Astrocyte (in vitro differentiated cells and primary cell): Measurements from ENCODE around the gene CCT6A.

Experiments used
- CTCF ChIP-seq: IDR thresholded peaks from 2 replicates; pipeline ENCODE4 v1.5.1; 2011; ENCODE audit warnings: low read depth, mild to moderate bottlenecking, inconsistent platforms, low read length, moderate library complexity; ENCODE audit not compliant: insufficient read depth
- EZH2 ChIP-seq: IDR thresholded peaks from 2 replicates; pipeline ENCODE4 v1.6.1; 2012; ENCODE audit warnings: mild to moderate bottlenecking, low read length, inconsistent platforms; ENCODE audit not compliant: insufficient read depth

DNA sequence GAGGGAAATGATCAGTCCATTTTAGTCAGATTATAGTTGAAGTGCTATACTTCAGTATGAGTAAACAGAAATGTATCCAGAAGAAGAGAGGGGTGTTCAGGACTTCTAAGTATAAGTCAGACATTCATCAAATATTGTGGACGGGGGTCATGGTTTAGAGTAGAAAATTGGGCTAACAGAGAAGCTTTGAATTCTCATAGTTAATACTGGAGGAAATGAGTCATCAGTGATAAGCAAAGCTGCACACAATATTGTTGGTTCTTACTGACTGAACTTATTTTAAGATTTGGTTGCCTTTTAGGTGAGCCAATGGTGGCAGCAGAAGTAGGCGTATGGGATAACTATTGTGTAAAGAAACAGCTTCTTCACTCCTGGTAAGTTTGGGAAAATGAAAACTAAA, 10.8 kb downstream of the CCT6A start:
- TF ChIP-seq CTCF: no peak
- TF ChIP-seq EZH2: no peak
